ENCODE data around the gene PTPRN2. TPM values are rescaled to one million over a fixed set of nuclear protein-coding genes. Genes with fewer than 3 reads are reported as not detected.

PTPRN2 gene
- total and polyA plus RNA-seq, 2 of the 8 experiments (the other 6 are each of a cell fraction or from before 2014, with no cell fraction given): 2.6 to 4.5 TPM

DNA sequence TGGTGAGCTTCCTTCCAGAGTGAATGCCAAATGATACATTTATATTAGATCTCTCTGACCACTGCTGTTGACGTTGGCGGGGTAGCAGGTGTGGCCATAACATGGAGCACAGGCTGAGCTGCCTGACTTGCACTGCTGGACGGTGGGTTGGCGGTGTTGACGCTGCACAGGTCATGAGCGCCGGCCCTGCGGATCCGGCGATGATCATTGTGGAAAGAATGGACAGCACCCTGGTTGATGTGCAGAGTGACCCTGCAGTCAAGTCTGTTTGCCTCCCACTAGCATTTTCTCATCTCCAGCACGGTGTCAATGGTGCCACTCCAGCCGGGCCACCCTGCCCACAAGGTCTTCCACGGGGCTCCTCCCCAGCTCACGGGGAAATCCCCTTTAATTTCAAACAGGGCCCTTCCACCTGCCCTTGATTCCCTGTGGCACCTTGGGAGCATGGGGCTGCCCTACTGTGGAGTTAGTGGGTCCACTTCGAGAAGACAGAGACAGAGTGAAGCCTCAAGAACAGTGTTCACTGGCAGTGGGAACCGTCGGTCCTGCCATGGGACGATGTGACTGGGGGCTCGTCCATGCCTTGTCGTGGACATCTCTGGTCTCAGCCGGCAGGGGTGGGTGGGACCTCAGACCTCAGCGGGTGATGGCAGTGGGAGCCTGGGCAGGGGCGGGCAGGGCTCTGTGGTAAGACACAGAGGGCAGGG lies 613.5 kb downstream of the PTPRN2 start:
- no peak overlapping the region for H2AFZ ChIP-seq (ENCODE audit: low read length)
- no peaks in the 10 kb centered on the region for H3K79me1 ChIP-seq (ENCODE audit: low read depth, low read length)
- no peaks in the 10 kb centered on the region for H4K20me1 ChIP-seq (replicated peaks in 1 of 2; ENCODE audit: control insufficient read depth in 1 of 2, insufficient read depth in 2 of 2, low read length in 2 of 2)
- H3K4me3 ChIP-seq (ENCODE audit: extremely low read depth in 1 of 4, insufficient read depth in 2 of 4, low read depth in 3 of 4, low read length in 4 of 4): no peak overlapping the region
- TF ChIP-seq SP4 (IDR thresholded peaks at IDR 0.05; ENCODE audit: low read length) (no peak), RXRA (IDR thresholded peaks at IDR 0.05; ENCODE audit: insufficient read depth, low read depth, low read length) (no peak), RAD21 (IDR thresholded peaks at IDR 0.05 in 1 of 2, conservative IDR thresholded peaks at IDR 0.05 in 1 of 2; ENCODE audit: low read depth in 2 of 2, low read length in 2 of 2) (no peak), TBP (IDR thresholded peaks at IDR 0.05; ENCODE audit: low read depth, low read length) (no peak), TAF7 (optimal IDR thresholded peaks at IDR 0.05; ENCODE audit: borderline replicate concordance, low read depth, low read length) (no peak), KDM5A (IDR thresholded peaks at IDR 0.05; ENCODE audit: low read length) (no peak)
- peaks cover 2% of the 10 kb centered on the region for H3K23me2 ChIP-seq (ENCODE audit: low read depth, low read length)
- H3K4me2 ChIP-seq (ENCODE audit: insufficient read depth in 1 of 2, low read depth in 2 of 2, low read length in 2 of 2): no peak overlapping the region
- H3K36me3 ChIP-seq (ENCODE audit: control insufficient read depth in 2 of 4, insufficient read depth in 4 of 4, low read length in 3 of 4): no peaks in the 10 kb centered on the region
- no peak overlapping the region for H2BK12ac ChIP-seq (ENCODE audit: low read depth, low read length)
- H3K9me3 ChIP-seq (ENCODE audit: insufficient read depth in 2 of 2, low read depth in 1 of 2, low read length in 1 of 2): peaks cover 49 to 57% of the 10 kb centered on the region in 2 experiments
- no peak overlapping the region for H3K27ac ChIP-seq (ENCODE audit: low read depth, low read length)
- no peak overlapping the region for H3K56ac ChIP-seq (replicated peaks; ENCODE audit: insufficient read length, low read depth, low read length)
- H2BK120ac ChIP-seq (replicated peaks; ENCODE audit: low read depth, low read length): no peak overlapping the region
- no peak overlapping the region for H3K23ac ChIP-seq (ENCODE audit: insufficient read length)
- H3K4ac ChIP-seq (replicated peaks; ENCODE audit: insufficient read length, low read depth, low read length): no peak overlapping the region
- H2AK5ac ChIP-seq (ENCODE audit: low read depth, low read length): no peak overlapping the region
- no peak overlapping the region for H4K8ac ChIP-seq (ENCODE audit: extremely low read depth, insufficient read depth, low read length)
- WGBS, 2 experiments (ENCODE audit: extremely low coverage in 1 of 2, insufficient coverage in 1 of 2, insufficient read length in 1 of 2, insufficient replicate concordance in 2 of 2, low coverage in 1 of 2, low lambda C conversion rate in 2 of 2, missing lambda C conversion rate in 1 of 2): 89% methylated on average over 23 of the region's 23 CpGs; no CpG with 5 or more reads in 1 of the 2 experiments
- no peak overlapping the region for H3K9ac ChIP-seq (replicated peaks in 1 of 4; ENCODE audit: extremely low read depth in 1 of 4, low read depth in 3 of 4, low read length in 3 of 4)
- DNase-seq (ENCODE audit: low read depth in 1 of 2, low spot score in 2 of 2) (no peak), FAIRE-seq (no peak)
- no peak overlapping the region for H2BK15ac ChIP-seq (ENCODE audit: low read length)
- no peak overlapping the region for H4K91ac ChIP-seq (replicated peaks; ENCODE audit: insufficient read length, low read length)
- CTCF ChIA-PET (ENCODE audit: partially characterized antibody): no interaction called here
- H3K27me3 ChIP-seq (replicated peaks in 1 of 4; ENCODE audit: control insufficient read depth in 3 of 4, extremely low read depth in 1 of 4, insufficient read depth in 3 of 4, low read length in 3 of 4): no peaks in the 10 kb centered on the region
- H3K14ac ChIP-seq (ENCODE audit: insufficient read length): no peak overlapping the region
- H4K5ac ChIP-seq (ENCODE audit: insufficient read length, low read depth, low read length): no peak overlapping the region
- no peaks in the 10 kb centered on the region for H3K4me1 ChIP-seq (replicated peaks in 1 of 4; ENCODE audit: control insufficient read depth in 3 of 4, insufficient read depth in 4 of 4, low read length in 3 of 4)
- POLR2A ChIA-PET (ENCODE audit: partially characterized antibody): no interaction called here
- H2BK20ac ChIP-seq (ENCODE audit: low read length): no peak overlapping the region
- H2BK5ac ChIP-seq (ENCODE audit: low read depth, low read length): no peak overlapping the region
- no peak overlapping the region for H3K18ac ChIP-seq (ENCODE audit: extremely low read depth, low read length)
- H3K79me2 ChIP-seq (ENCODE audit: control insufficient read depth in 1 of 2, insufficient read depth in 2 of 2, low read length in 2 of 2): no peaks in the 10 kb centered on the region

Data from H1 (cell line).